H1 (cell line): ENCODE results near the gene CEBPE. TPM values are rescaled to one million over a fixed set of nuclear protein-coding genes. Genes with fewer than 3 reads are reported as not detected.

Experiments used
- CTCF ChIA-PET: fragments of 300-600 bp; sonication (Branson Sonifier 250); formaldehyde crosslinking; loops from one replicate; lab custom pipeline; 2021; ENCODE audit not compliant: partially characterized antibody; lab: Charles Lee
- POLR2A ChIA-PET: fragments of 300-600 bp; sonication (Branson Sonifier 250); formaldehyde crosslinking; loops from one replicate; lab custom pipeline; 2021; ENCODE audit warnings: inconsistent platforms; ENCODE audit not compliant: partially characterized antibody; lab: Charles Lee
- DNase-seq, 2 experiments: peaks; one replicate each; pipeline versions ENCODE4 v3.0.0 to v3.0.0-alpha.2; 2010 to 2022; ENCODE audit warnings: low spot score in 2 of 2, low read depth in 1 of 2, mixed read lengths in 1 of 2
- FAIRE-seq: peaks from 2 replicates; lab custom pipeline; 2011; peaks lifted over from hg19 to GRCh38; lab: Jason Lieb, UNC
- H2AFZ ChIP-seq: 2 replicates; pipeline ENCODE4 v1.8.1; 2012; ENCODE audit warnings: low read length, inconsistent platforms
- H2AK5ac ChIP-seq: 2 replicates; pipeline ENCODE4 v1.6.1; 2013; ENCODE audit warnings: low read depth, low read length
- H2BK120ac ChIP-seq: replicated peaks from 2 replicates; pipeline ENCODE3; 2013; ENCODE audit warnings: low read depth, low read length, inconsistent platforms
- H2BK12ac ChIP-seq: 2 replicates; pipeline ENCODE4 v1.6.1; 2013; ENCODE audit warnings: low read depth, low read length
- H2BK15ac ChIP-seq: 2 replicates; pipeline ENCODE4 v1.6.1; 2013; ENCODE audit warnings: low read length
- H2BK20ac ChIP-seq: 2 replicates; pipeline ENCODE4 v1.6.1; 2013; ENCODE audit warnings: low read length
- H2BK5ac ChIP-seq: 2 replicates; pipeline ENCODE4 v1.6.1; 2013; ENCODE audit warnings: low read depth, low read length
- H3K14ac ChIP-seq: 2 replicates; pipeline ENCODE4 v1.6.1; 2013; ENCODE audit warnings: inconsistent platforms; ENCODE audit not compliant: insufficient read length
- H3K18ac ChIP-seq: 2 replicates; pipeline ENCODE4 v1.6.1; 2013; ENCODE audit warnings: low read length; ENCODE audit errors: extremely low read depth
- H3K23ac ChIP-seq: 2 replicates; pipeline ENCODE4 v1.6.1; 2013; ENCODE audit warnings: inconsistent platforms; ENCODE audit not compliant: insufficient read length
- H3K23me2 ChIP-seq: 2 replicates; pipeline ENCODE4 v1.6.1; 2013; ENCODE audit warnings: low read depth, low read length
- H3K27ac ChIP-seq: 2 replicates; pipeline ENCODE4 v1.6.1; 2011; ENCODE audit warnings: low read depth, low read length, inconsistent platforms
- H3K27me3 ChIP-seq, 4 experiments: replicated peaks in 1 of 4; 1 replicate in 1 of 4; 2 replicates in 3 of 4; pipeline versions ENCODE4 v1.6.1 to v1.8.1; 2011 to 2013; ENCODE audit warnings: low read length in 3 of 4, mild to moderate bottlenecking in 3 of 4, inconsistent platforms in 2 of 4, mixed read lengths in 2 of 4, moderate library complexity in 1 of 4; ENCODE audit not compliant: control insufficient read depth in 3 of 4, insufficient read depth in 3 of 4; ENCODE audit errors: extremely low read depth in 1 of 4
- H3K36me3 ChIP-seq, 4 experiments: 2 replicates each; pipeline versions ENCODE4 v1.6.1 to v1.8.1; 2011 to 2013; ENCODE audit warnings: mild to moderate bottlenecking in 4 of 4, low read length in 3 of 4, moderate library complexity in 2 of 4, control low read depth in 1 of 4, inconsistent platforms in 1 of 4; ENCODE audit not compliant: insufficient read depth in 4 of 4, control insufficient read depth in 2 of 4
- H3K4ac ChIP-seq: replicated peaks from 2 replicates; pipeline ENCODE3; 2013; ENCODE audit warnings: low read length, low read depth, mixed read lengths, inconsistent platforms; ENCODE audit not compliant: insufficient read length
- H3K4me1 ChIP-seq, 4 experiments: replicated peaks in 1 of 4; 1 replicate in 1 of 4; 2 replicates in 3 of 4; pipeline versions ENCODE4 v1.6.1 to v1.8.1; 2011 to 2013; ENCODE audit warnings: low read length in 3 of 4, inconsistent platforms in 2 of 4, mixed read lengths in 1 of 4; ENCODE audit not compliant: insufficient read depth in 4 of 4, control insufficient read depth in 3 of 4
- H3K4me2 ChIP-seq, 2 experiments: 2 replicates each; pipeline versions ENCODE4 v1.6.1 to v1.8.1; 2011 to 2013; ENCODE audit warnings: low read depth in 2 of 2, low read length in 2 of 2, control low read depth in 1 of 2, inconsistent platforms in 1 of 2, mild to moderate bottlenecking in 1 of 2; ENCODE audit not compliant: insufficient read depth in 1 of 2
- H3K4me3 ChIP-seq, 4 experiments: fragments of 200-600, 300-600 bp in 1 of 4; sonication (generic), shearing (Covaris generic), sonication (Bioruptor Twin) in 1 of 4; 2 replicates each; pipeline versions ENCODE4 v1.5.1 to v1.8.1; 2011 to 2016; ENCODE audit warnings: low read length in 4 of 4, low read depth in 3 of 4, control low read depth in 2 of 4, inconsistent platforms in 2 of 4, mild to moderate bottlenecking in 2 of 4, mixed read lengths in 1 of 4, moderate library complexity in 1 of 4; ENCODE audit not compliant: insufficient read depth in 2 of 4; ENCODE audit errors: extremely low read depth in 1 of 4
- H3K56ac ChIP-seq: replicated peaks from 2 replicates; pipeline ENCODE3; 2013; ENCODE audit warnings: low read depth, mild to moderate bottlenecking, mixed read lengths, low read length, inconsistent platforms; ENCODE audit not compliant: insufficient read length
- H3K79me1 ChIP-seq: 2 replicates; pipeline ENCODE4 v1.6.1; 2013; ENCODE audit warnings: low read depth, low read length, control low read depth
- H3K79me2 ChIP-seq, 2 experiments: 2 replicates each; pipeline versions ENCODE4 v1.6.1 to v1.8.1; 2012 to 2013; ENCODE audit warnings: low read length in 2 of 2, mild to moderate bottlenecking in 2 of 2, inconsistent platforms in 1 of 2; ENCODE audit not compliant: insufficient read depth in 2 of 2, control insufficient read depth in 1 of 2
- H3K9ac ChIP-seq, 4 experiments: replicated peaks in 1 of 4; 1 replicate in 1 of 4; 2 replicates in 3 of 4; pipeline versions ENCODE4 v1.6.1 to v1.8.1; 2011 to 2013; ENCODE audit warnings: low read depth in 3 of 4, low read length in 3 of 4, control low read depth in 2 of 4, mild to moderate bottlenecking in 2 of 4, moderate library complexity in 2 of 4, inconsistent platforms in 1 of 4; ENCODE audit errors: extremely low read depth in 1 of 4
- H3K9me3 ChIP-seq, 2 experiments: 2 replicates each; pipeline versions ENCODE4 v1.6.1 to v1.8.1; 2012 to 2013; ENCODE audit warnings: mild to moderate bottlenecking in 2 of 2, moderate library complexity in 2 of 2, control low read depth in 1 of 2, inconsistent platforms in 1 of 2, low read depth in 1 of 2, low read length in 1 of 2, mixed read lengths in 1 of 2; ENCODE audit not compliant: insufficient read depth in 2 of 2
- H4K20me1 ChIP-seq, 2 experiments: replicated peaks in 1 of 2; 2 replicates each; pipeline versions ENCODE3 to v1.8.1; 2011 to 2013; ENCODE audit warnings: inconsistent platforms in 2 of 2, low read length in 2 of 2, mild to moderate bottlenecking in 1 of 2; ENCODE audit not compliant: insufficient read depth in 2 of 2, control insufficient read depth in 1 of 2
- H4K5ac ChIP-seq: 2 replicates; pipeline ENCODE4 v1.6.1; 2013; ENCODE audit warnings: low read length, low read depth, mixed read lengths, inconsistent platforms; ENCODE audit not compliant: insufficient read length
- H4K8ac ChIP-seq: 2 replicates; pipeline ENCODE4 v1.8.0; 2013; ENCODE audit warnings: mild to moderate bottlenecking, moderate library complexity, low read length, inconsistent platforms; ENCODE audit not compliant: insufficient read depth; ENCODE audit errors: extremely low read depth
- H4K91ac ChIP-seq: replicated peaks from 2 replicates; pipeline ENCODE3; 2013; ENCODE audit warnings: low read length, mixed read lengths, inconsistent platforms; ENCODE audit not compliant: insufficient read length
- CBX5 ChIP-seq: fragments of 300-800, 300-1000 bp; sonication (generic); IDR thresholded peaks from 2 replicates; pipeline ENCODE4 v1.7.1; 2016; ENCODE audit warnings: antibody characterized with exemption, low read length, low read depth
- WGBS, 2 experiments: shearing (Covaris generic) in 1 of 2; methylation state at CpG; one replicate each; pipeline versions ENCODE4 v1.1.6 to v1.1.7; 2013 to 2015; ENCODE audit warnings: low lambda C conversion rate in 2 of 2, mixed read lengths in 2 of 2, inconsistent platforms in 1 of 2, low coverage in 1 of 2, missing lambda C conversion rate in 1 of 2; ENCODE audit not compliant: insufficient replicate concordance in 2 of 2, insufficient coverage in 1 of 2, insufficient read length in 1 of 2; ENCODE audit errors: extremely low coverage in 1 of 2, missing lambda C conversion rate in 1 of 2; 5-methylcytosine and 5-hydroxymethylcytosine counted together
- polyA plus RNA-seq, 7 experiments: library from polyadenylated mRNA; depleted of rRNA in 3 of 7; stranded (reverse) in 5 of 7; unstranded in 2 of 7; fragments of >200 nt in 5 of 7; fragments of 200-250 nt in 2 of 7; gene quantifications; 1 replicate in 5 of 7; 2 replicates in 1 of 7; 4 replicates in 1 of 7; pipeline versions ENCODE4 v1.2.1 to v1.2.3, GENCODE V29; 2011 to 2013; ENCODE audit warnings: missing spikeins in 2 of 7, mixed read lengths in 2 of 7
- total RNA-seq: library from RNA; stranded (reverse); fragmentation: NEBNext Ultra II Directional; extraction: Animal tissue kit (Norgen Biotek cat#: 25700); gene quantifications from 2 replicates; pipeline ENCODE4 v1.2.1, GENCODE V29; 2021

The CEBPE gene
- total and polyA plus RNA-seq, 2 of the 8 experiments (the other 6 are each of a cell fraction or from before 2014, with no cell fraction given), result 0.05 TPM; not detected in 1

- H3K27ac ChIP-seq, result no peak overlapping the region
These were observed 3.0 kb upstream of the CEBPE start for GRCh38 chr14:23122086-23122485.

More at GRCh38 chr14:23122086-23122485, 3.0 kb upstream of the CEBPE start:
- Histone ChIP-seq H3K79me1 (no peaks in the 10 kb centered on the region), H4K8ac (no peak overlapping the region), H3K18ac (no peak overlapping the region), H3K23me2 (no peaks in the 10 kb centered on the region), H2AK5ac (peak overlapping the region; percentile 79; the same call in 1 of the 2 replicates), H2BK20ac (0 out of 2 replicates have a peak overlapping the region, but pooled peaks have one; percentile 16), H3K36me3 (peaks cover 2 to 6% (median 2%) of the 10 kb centered on the region in 4 experiments; a peak in 4 of 8 replicates), H3K4ac (no peak overlapping the region), H2BK12ac (0 out of 2 replicates have a peak overlapping the region, but pooled peaks have one; percentile 60), H3K27me3 (no peaks in the 10 kb centered on the region), H4K20me1 (no peaks in the 10 kb centered on the region), H3K4me3 (no peak overlapping the region), H2AFZ (no peak overlapping the region), H2BK15ac (0 out of 2 replicates have a peak overlapping the region, but pooled peaks have one; percentile 9), H3K9ac (no peak overlapping the region), H3K4me1 (peaks cover 0 to 11% (median 5%) of the 10 kb centered on the region in 4 experiments; a peak in 5 of 7 replicates), H3K56ac (no peak overlapping the region), H4K91ac (peak overlapping the region; percentile 79), H3K23ac (no peak overlapping the region), H2BK120ac (peak overlapping the region; percentile 3), H3K4me2 (no peak overlapping the region), H3K14ac (no peak overlapping the region), H3K79me2 (no peaks in the 10 kb centered on the region), H4K5ac (no peak overlapping the region), H2BK5ac (no peak overlapping the region), H3K9me3 (no peaks in the 10 kb centered on the region; a peak in 1 of 4 replicates)
- POLR2A ChIA-PET, result interaction anchor here (0.8 to 2.1 kb wide), 4 partner anchors 20 to 65 kb away, joined by 3 to 13 read pairs (median 6); partner anchors contain the start of genes ACIN1, C14orf119 and SLC7A8
- WGBS, 2 experiments, result 87% methylated on average over 6 of the region's 6 CpGs; no CpG with 5 or more reads in 1 of the 2 experiments
- no peak for FAIRE-seq
- TF ChIP-seq CBX5, result no peak
- CTCF ChIA-PET, result interaction anchor here (0.6 to 11.8 kb wide), 31 partner anchors 8 to 258 kb away, joined by 3 to 290 read pairs (median 10); partner anchors contain the start of genes ACIN1, BCL2L2, C14orf119 and SLC7A8
- no peak for DNase-seq
